ENCODE data around the gene MACROD2.

MACROD2 gene

GRCh38 chr20:15675813-15676484 is 1680.6 kb downstream of the MACROD2 start (continued):
- TF ChIP-seq ATF2 (tag by site-specific recombination; IDR thresholded peaks at IDR 0.05; ENCODE audit: low read depth), result no peak
- TF ChIP-seq ZNF433 (tag by site-specific recombination; IDR thresholded peaks at IDR 0.05; ENCODE audit: low read depth), result no peak
- TF ChIP-seq ZBTB8A (tag by site-specific recombination; IDR thresholded peaks at IDR 0.05), result no peak
- no peak for TF ChIP-seq ZNF174 (tag by site-specific recombination; IDR thresholded peaks at IDR 0.05)
- no peak for TF ChIP-seq WT1 (tag by site-specific recombination; IDR thresholded peaks at IDR 0.05)
- no peak for TF ChIP-seq ZNF223 (tag by site-specific recombination; IDR thresholded peaks at IDR 0.05)
- TF ChIP-seq ZNF558 (tag by site-specific recombination; IDR thresholded peaks at IDR 0.05), result no peak
- no peak for TF ChIP-seq ZNF660 (tag by site-specific recombination; IDR thresholded peaks at IDR 0.05)

DNA sequence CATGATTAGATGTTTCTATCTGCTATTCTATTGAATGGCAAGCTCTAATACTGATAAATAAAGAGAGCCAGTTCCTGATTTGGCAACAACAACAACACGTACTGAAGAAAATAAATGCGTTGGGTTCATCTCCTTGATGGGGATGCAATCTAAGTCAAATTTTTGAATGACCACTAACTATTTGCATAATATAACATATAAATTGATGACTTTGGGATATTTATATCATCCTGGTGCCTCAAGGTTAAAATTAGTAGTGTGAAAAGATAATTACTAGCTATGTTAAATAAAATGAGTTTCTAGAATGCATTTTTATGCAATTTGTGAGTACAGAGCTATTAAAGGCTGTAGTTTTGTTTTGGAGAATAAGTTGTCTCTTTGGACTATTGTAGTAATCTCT is 1681.5 kb downstream of the MACROD2 start:
- TF ChIP-seq ZNF341 (tag by site-specific recombination; IDR thresholded peaks at IDR 0.05; ENCODE audit: low read depth) (no peak), ZNF311 (tag by site-specific recombination; IDR thresholded peaks at IDR 0.05; ENCODE audit: borderline replicate concordance) (no peak), ZNF292 (tag by site-specific recombination; IDR thresholded peaks at IDR 0.05; ENCODE audit: borderline replicate concordance, low read depth) (no peak), KLF16 (tag by site-specific recombination; IDR thresholded peaks at IDR 0.05) (no peak), ZNF707 (tag by site-specific recombination; IDR thresholded peaks at IDR 0.05) (no peak), ZNF596 (tag by site-specific recombination; IDR thresholded peaks at IDR 0.05) (no peak), ZNF132 (tag by site-specific recombination; IDR thresholded peaks at IDR 0.05; ENCODE audit: borderline replicate concordance) (no peak), SP7 (tag by site-specific recombination; IDR thresholded peaks at IDR 0.05) (no peak)
- TF ChIP-seq, protein P1, sequence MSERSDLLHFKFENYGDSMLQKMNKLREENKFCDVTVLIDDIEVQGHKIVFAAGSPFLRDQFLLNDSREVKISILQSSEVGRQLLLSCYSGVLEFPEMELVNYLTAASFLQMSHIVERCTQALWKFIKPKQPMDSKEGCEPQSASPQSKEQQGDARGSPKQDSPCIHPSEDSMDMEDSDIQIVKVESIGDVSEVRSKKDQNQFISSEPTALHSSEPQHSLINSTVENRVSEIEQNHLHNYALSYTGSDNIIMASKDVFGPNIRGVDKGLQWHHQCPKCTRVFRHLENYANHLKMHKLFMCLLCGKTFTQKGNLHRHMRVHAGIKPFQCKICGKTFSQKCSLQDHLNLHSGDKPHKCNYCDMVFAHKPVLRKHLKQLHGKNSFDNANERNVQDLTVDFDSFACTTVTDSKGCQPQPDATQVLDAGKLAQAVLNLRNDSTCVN (tag by site-specific recombination; optimal IDR thresholded peaks at IDR 0.05), result no peak
- no peak overlapping the region for H3K4me3 ChIP-seq (ENCODE audit: low read depth, low read length)
- no peak overlapping the region for H3K27ac ChIP-seq (ENCODE audit: extremely low read depth, low read depth, low read length)
- POLR2A ChIA-PET, result no interaction called here
- no peaks in the 10 kb centered on the region for H3K9me3 ChIP-seq (ENCODE audit: control insufficient read depth, insufficient read depth, low read depth, low read length)
- H3K36me3 ChIP-seq (ENCODE audit: control insufficient read depth in 2 of 2, insufficient read depth in 1 of 2, low read length in 2 of 2), result no peaks in the 10 kb centered on the region
- no peaks in the 10 kb centered on the region; the same call in 1 of the 2 replicates for H3K4me1 ChIP-seq (ENCODE audit: control insufficient read depth, insufficient read depth, low read length)
- CTCF ChIA-PET, result interaction anchor here (0.6 kb wide), 1 partner anchor 249 kb away, joined by 3 read pairs; no protein-coding TSS in a partner anchor

GRCh38 chr20:15682690-15683089 is 1687.4 kb downstream of the MACROD2 start:
- POLR2A ChIA-PET, result no interaction called here
- no peaks in the 10 kb centered on the region for H3K9me3 ChIP-seq (ENCODE audit: control insufficient read depth, insufficient read depth, low read depth, low read length)

More at GRCh38 chr20:15682690-15683089, 1687.4 kb downstream of the MACROD2 start:
- CTCF ChIA-PET, result no interaction called here
- Histone ChIP-seq H3K4me1 (ENCODE audit: control insufficient read depth, insufficient read depth, low read length) (no peaks in the 10 kb centered on the region), H3K27ac (ENCODE audit: extremely low read depth, low read depth, low read length) (no peak overlapping the region), H3K36me3 (ENCODE audit: control insufficient read depth in 2 of 2, insufficient read depth in 1 of 2, low read length in 2 of 2) (no peaks in the 10 kb centered on the region), H3K4me3 (ENCODE audit: low read depth, low read length) (no peak overlapping the region)
- TF ChIP-seq KLF16 (tag by site-specific recombination; IDR thresholded peaks at IDR 0.05), result no peak
- no peak for TF ChIP-seq ZNF416 (tag by site-specific recombination; IDR thresholded peaks at IDR 0.05)
- TF ChIP-seq, protein P2, sequence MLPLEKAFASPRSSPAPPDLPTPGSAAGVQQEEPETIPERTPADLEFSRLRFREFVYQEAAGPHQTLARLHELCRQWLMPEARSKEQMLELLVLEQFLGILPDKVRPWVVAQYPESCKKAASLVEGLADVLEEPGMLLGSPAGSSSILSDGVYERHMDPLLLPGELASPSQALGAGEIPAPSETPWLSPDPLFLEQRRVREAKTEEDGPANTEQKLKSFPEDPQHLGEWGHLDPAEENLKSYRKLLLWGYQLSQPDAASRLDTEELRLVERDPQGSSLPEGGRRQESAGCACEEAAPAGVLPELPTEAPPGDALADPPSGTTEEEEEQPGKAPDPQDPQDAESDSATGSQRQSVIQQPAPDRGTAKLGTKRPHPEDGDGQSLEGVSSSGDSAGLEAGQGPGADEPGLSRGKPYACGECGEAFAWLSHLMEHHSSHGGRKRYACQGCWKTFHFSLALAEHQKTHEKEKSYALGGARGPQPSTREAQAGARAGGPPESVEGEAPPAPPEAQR (tag by site-specific recombination; IDR thresholded peaks at IDR 0.05), result no peak
- TF ChIP-seq ZNF785 (tag by site-specific recombination; IDR thresholded peaks at IDR 0.05), result no peak
- TF ChIP-seq, protein P3, sequence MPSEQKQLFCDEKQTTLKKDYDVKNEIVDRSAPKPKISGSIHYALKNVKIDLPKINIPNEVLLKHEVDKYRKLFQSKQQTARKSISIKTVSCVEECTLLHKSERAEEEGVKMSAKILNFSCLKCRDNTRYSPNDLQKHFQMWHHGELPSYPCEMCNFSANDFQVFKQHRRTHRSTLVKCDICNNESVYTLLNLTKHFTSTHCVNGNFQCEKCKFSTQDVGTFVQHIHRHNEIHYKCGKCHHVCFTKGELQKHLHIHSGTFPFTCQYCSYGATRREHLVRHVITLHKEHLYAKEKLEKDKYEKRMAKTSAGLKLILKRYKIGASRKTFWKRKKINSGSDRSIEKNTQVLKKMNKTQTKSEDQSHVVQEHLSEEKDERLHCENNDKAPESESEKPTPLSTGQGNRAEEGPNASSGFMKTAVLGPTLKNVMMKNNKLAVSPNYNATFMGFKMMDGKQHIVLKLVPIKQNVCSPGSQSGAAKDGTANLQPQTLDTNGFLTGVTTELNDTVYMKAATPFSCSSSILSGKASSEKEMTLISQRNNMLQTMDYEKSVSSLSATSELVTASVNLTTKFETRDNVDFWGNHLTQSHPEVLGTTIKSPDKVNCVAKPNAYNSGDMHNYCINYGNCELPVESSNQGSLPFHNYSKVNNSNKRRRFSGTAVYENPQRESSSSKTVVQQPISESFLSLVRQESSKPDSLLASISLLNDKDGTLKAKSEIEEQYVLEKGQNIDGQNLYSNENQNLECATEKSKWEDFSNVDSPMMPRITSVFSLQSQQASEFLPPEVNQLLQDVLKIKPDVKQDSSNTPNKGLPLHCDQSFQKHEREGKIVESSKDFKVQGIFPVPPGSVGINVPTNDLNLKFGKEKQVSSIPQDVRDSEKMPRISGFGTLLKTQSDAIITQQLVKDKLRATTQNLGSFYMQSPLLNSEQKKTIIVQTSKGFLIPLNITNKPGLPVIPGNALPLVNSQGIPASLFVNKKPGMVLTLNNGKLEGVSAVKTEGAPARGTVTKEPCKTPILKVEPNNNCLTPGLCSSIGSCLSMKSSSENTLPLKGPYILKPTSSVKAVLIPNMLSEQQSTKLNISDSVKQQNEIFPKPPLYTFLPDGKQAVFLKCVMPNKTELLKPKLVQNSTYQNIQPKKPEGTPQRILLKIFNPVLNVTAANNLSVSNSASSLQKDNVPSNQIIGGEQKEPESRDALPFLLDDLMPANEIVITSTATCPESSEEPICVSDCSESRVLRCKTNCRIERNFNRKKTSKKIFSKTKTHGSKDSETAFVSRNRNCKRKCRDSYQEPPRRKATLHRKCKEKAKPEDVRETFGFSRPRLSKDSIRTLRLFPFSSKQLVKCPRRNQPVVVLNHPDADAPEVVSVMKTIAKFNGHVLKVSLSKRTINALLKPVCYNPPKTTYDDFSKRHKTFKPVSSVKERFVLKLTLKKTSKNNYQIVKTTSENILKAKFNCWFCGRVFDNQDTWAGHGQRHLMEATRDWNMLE (tag by site-specific recombination; conservative IDR thresholded peaks at IDR 0.05; ENCODE audit: low read depth), result no peak
- TF ChIP-seq PRDM1 (tag by site-specific recombination; IDR thresholded peaks at IDR 0.05), result no peak
- TF ChIP-seq, protein P1 (tag by site-specific recombination; optimal IDR thresholded peaks at IDR 0.05), result no peak
- no peak for TF ChIP-seq OSR2 (tag by site-specific recombination; IDR thresholded peaks at IDR 0.05)
